Colonic mucosa (tissue), 4 donors: ENCODE measurements around the gene MYO7A. TPM values are rescaled to one million over a fixed set of nuclear protein-coding genes. Genes with fewer than 3 reads are reported as not detected.

Experiments used
- DNase-seq: peaks from one replicate; pipeline ENCODE4 v3.0.0-alpha.2; 2020
- H3K27ac ChIP-seq: fragments of 200-600 bp; one replicate; pipeline ENCODE4 v1.8.0; 2021
- H3K27me3 ChIP-seq: fragments of 200-600 bp; one replicate; pipeline ENCODE4 v1.8.0; 2021
- H3K36me3 ChIP-seq: fragments of 200-600 bp; one replicate; pipeline ENCODE4 v1.8.0; 2021
- H3K4me1 ChIP-seq: fragments of 200-600 bp; one replicate; pipeline ENCODE4 v1.8.0; 2021; ENCODE audit warnings: mild to moderate bottlenecking
- H3K4me3 ChIP-seq: fragments of 200-600 bp; one replicate; pipeline ENCODE4 v1.8.0; 2021
- H3K9ac ChIP-seq, 2 donors: one replicate each; pipeline ENCODE4 v1.7.0; 2013; ENCODE audit warnings: control low read depth in 2 of 2, low read depth in 2 of 2, low read length in 2 of 2
- H3K9me3 ChIP-seq: fragments of 200-600 bp; one replicate; pipeline ENCODE4 v1.8.0; 2021
- CTCF ChIP-seq: fragments of 200-600 bp; IDR thresholded peaks from one replicate; pipeline ENCODE4 v1.8.0; 2022; ENCODE audit warnings: antibody characterized with exemption, mild to moderate bottlenecking
- intact Hi-C: fragments of 100-400 bp; cut with DNase I; formaldehyde crosslinking; loops from one replicate; pipeline ENCODE4 v1.14.1; 2022
- total RNA-seq, 2 donors: library from RNA; stranded (reverse); fragmentation: NEBNext Ultra II Directional in 1 of 2; extraction: Animal tissue kit (Norgen Biotek cat#: 25700) in 1 of 2; gene quantifications; one replicate each; pipeline ENCODE4 v1.2.1, GENCODE V29; 2021
- donor health status: healthy.
- donor health status: DM: no; HTN: no; CAD: no.
- donor health status: DM: no; HTN: no; CAD: no.

The MYO7A gene
- total RNA-seq, 2 donors from 2014 or later: 3.8 to 4.1 TPM

DNA sequence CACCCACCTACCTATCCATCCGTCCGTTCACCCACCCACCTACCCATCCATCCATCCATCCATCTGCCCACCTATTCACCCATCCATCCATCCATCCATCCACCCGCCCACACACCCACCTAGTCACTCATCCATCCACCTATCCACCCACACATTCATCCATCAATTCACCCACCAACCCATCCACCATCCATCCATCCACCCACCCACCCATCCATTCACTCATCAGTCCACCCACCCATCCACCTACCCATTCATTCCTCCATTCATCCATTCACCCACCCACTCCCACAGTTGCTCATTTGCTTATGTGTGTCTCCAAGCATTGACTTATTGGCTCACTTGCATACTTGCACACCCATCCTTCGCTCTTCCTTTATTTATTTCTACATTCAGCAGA, 50.1 kb downstream of the MYO7A start:
- Histone ChIP-seq H3K4me3 (no peak overlapping the region), H3K27me3 (no peaks in the 10 kb centered on the region), H3K36me3 (no peaks in the 10 kb centered on the region), H3K9me3 (no peaks in the 10 kb centered on the region), H3K9ac (no peak overlapping the region), H3K27ac (no peak overlapping the region), H3K4me1 (no peaks in the 10 kb centered on the region)
- intact Hi-C loops: no loop called here
- DNase-seq: no peak
- no peak for TF ChIP-seq CTCF

GRCh38 chr11:77179048-77179447, 51.0 kb downstream of the MYO7A start:
- Histone ChIP-seq H3K9ac (no peak overlapping the region), H3K4me1 (no peaks in the 10 kb centered on the region), H3K9me3 (no peaks in the 10 kb centered on the region), H3K27ac (no peak overlapping the region), H3K27me3 (no peaks in the 10 kb centered on the region), H3K4me3 (no peak overlapping the region), H3K36me3 (no peaks in the 10 kb centered on the region)
- no peak for TF ChIP-seq CTCF
- no peak for DNase-seq
- intact Hi-C loops: no loop called here

GRCh38 chr11:77179681-77180080, 51.6 kb downstream of the MYO7A start:
- Histone ChIP-seq H3K27me3 (no peaks in the 10 kb centered on the region), H3K9me3 (no peaks in the 10 kb centered on the region), H3K4me1 (no peaks in the 10 kb centered on the region), H3K4me3 (no peak overlapping the region), H3K27ac (no peak overlapping the region), H3K36me3 (no peaks in the 10 kb centered on the region), H3K9ac (no peak overlapping the region)
- DNase-seq: no peak
- intact Hi-C loops: no loop called here
- TF ChIP-seq CTCF: no peak

DNA sequence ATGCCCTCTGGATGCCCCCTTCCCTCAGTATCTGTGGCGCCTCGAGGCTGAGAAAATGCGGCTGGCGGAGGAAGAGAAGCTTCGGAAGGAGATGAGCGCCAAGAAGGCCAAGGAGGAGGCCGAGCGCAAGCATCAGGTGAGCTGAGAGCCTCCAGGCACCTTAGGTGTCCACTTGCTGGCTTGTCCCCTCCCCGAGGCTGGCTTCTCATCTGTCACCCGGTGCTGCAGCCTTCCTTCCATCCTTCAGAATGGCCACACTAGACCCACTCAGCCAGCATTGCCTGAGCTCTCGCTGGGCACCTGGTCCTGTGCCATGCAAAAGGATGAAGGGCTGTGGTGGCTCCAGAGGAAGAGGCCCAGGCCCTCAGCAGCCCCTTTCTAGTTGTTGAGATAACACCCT, 52.3 kb downstream of the MYO7A start:
- no peak overlapping the region for H3K4me3 ChIP-seq
- intact Hi-C loops: no loop called here
- H3K27ac ChIP-seq: no peak overlapping the region
- no peaks in the 10 kb centered on the region for H3K36me3 ChIP-seq
- H3K27me3 ChIP-seq: no peaks in the 10 kb centered on the region
- H3K9me3 ChIP-seq: no peaks in the 10 kb centered on the region
- H3K9ac ChIP-seq: no peak overlapping the region
- DNase-seq: no peak
- no peaks in the 10 kb centered on the region for H3K4me1 ChIP-seq
- TF ChIP-seq CTCF: no peak

GRCh38 chr11:77181226-77181625, 53.2 kb downstream of the MYO7A start:
- no peak for TF ChIP-seq CTCF
- no peaks in the 10 kb centered on the region for H3K36me3 ChIP-seq
- H3K27me3 ChIP-seq: no peaks in the 10 kb centered on the region
- H3K9ac ChIP-seq: no peak overlapping the region
- no peak overlapping the region for H3K4me3 ChIP-seq
- H3K4me1 ChIP-seq: no peaks in the 10 kb centered on the region
- no peak overlapping the region for H3K27ac ChIP-seq
- DNase-seq: no peak
- intact Hi-C loops: no loop called here
- H3K9me3 ChIP-seq: no peaks in the 10 kb centered on the region
